SHP77 (cell line): ENCODE data around the gene COMP.
"Not testable (repeated sequence)": the region's sequence is repeated elsewhere in the genome, so short reads cannot be mapped to it uniquely, and the experiment has no call there.

ENCODE experiments used
- DNase-seq, 2 experiments: peaks; one replicate each; lab custom pipeline; 2025; lab: John Stamatoyannopoulos, UW

The COMP gene

DNA sequence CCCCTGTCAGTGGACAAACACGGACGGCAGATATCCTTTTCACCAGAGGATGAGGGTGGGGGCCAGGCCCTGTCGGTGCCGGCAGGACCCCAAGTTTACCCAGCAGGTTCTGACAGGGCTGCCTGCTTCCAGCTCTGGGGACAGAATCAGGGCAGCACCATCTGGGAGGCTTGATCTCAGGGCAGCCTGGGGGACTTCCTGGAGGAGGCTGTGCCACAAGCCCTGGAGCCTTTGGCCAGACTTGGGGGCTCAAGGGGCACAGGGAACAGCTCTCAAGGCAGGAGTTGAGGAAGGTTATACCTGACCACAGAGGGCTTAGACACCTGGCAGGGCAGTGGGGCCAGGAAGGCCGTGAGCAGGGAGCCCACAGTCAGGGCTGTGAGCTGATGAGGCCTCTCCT lies 45.2 kb downstream of the COMP start:
- no peak for DNase-seq

DNA sequence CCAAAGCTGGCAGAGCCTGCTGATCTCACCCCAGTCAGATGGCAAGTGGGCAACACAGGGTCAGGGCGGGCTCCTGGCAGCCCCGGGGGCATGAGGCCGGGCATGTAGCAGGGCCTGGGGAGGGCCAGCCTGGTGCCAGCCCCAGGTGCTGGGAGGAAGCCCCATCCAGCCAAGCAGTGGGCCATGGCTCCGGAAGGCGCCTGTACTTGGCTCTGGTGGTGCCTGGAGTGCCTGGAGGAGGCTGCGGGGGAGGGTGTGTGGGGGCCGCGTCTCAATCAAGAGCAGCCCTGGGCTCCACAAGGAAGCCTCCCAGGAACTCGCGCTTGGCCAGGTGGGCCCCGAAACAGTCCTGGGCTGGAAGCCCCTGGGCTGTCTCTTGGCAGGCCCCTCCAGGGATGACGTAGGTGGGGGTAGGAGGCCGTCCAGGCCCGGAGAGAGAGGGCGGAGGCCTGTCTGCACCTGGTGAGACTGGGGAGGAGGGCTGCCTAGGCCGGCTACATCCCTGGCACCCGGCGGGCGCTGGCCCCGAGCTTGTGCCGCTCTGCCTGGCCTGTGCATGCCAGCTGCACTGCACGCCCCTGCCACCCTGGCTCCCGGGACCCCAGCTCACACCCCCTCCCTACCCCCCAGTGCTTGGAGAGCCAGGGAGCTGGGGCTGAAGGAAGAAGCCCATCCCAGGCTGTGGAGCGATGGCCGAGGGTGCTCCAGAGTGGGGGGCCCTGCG lies 45.9 kb downstream of the COMP start:
- no peak for DNase-seq

DNA sequence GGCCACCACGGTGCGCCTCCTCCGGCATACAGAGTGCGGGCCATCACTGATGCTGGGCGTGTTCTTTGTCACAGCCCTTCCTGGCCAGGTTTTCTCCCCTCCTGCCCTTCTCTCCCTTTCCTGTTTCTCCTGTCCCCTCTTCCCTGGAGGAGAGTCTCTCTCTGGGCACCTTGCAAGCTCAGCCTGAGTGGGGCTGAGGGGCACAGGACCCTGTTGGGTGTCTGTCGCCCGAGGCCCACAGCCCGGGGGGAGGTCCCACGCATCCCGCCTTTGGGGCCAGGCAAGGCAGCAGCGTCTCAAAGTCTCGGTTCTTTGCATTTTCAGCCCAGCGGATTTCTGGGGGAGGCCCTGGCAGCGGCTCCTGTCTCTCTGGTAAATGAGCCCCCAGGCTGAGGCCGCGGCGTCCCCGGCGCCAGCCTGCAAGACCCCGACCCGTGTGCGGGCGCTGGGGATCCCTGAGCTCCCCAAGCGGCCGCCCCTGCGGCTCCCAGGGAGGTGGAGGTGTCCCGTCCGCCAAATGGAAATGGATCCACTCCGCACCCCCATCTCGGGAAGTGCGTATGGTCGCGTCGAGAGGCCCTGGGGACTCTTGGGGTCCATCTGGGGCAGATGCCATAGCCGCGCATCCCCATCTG lies 47.2 kb downstream of the COMP start:
- DNase-seq = no peak

DNA sequence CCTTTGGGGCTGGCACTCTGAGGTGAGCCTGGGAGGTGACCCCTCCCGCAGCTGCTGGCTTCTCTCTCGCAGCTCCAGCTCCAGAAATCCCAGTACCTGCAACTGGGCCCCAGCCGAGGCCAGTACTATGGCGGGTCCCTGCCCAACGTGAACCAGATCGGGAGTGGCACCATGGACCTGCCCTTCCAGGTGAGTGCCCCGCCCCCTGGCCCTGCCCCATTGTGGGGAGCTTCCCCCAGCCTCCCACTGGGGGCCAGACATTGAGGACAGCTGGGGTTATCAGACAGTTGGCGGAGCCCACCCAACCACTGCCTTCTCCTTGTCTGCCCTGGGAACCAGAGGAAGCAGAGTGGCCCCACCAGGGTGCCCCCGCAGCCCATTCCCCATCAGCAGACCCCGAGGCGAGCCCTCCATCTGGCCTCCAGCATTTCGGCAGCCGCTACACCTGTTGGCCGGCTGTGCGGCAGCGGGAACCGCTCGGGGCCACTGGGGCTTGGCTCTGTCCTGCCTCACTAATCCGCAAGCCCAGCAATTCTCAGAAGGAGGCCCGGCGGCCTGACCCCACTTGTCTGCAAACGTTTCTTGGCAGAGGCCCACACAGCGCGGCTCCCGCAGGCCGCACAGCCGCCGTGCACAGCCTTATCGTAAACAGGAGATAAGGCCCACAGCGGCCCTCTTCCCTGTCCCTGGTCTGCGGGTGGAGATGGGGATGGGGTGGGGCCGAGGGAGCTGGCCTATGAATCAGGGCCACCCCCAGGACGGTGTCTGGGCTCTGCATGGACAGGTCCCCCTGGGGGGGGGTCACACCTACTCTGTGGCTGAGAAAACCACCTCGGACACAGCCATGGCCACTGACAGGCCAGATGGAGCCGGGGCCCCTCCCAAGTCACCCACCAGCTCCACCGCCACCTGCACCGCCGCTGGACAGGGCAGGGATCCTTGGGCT lies 48.0 kb downstream of the COMP start:
- no peak for DNase-seq

DNA sequence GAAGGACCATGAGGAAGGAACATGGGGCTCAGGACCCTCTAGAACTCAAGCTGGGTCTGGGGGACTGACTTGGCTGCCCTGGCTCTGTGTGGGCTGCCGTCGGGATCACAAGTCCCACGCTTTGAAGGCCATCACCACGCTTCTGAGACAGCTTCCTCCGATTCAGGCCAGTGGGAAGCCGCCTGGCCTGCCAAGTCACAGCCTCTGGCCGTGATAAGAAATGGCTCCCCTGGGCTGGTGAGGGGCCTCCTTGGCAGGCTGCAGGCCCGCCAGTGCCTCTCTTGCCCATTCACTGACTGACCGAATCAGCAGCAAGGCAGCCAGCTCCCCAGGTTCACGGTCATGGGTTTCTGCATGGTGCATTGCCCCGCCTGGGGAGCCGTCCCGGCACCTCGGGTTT lies 48.8 kb downstream of the COMP start:
- no peak for DNase-seq

DNA sequence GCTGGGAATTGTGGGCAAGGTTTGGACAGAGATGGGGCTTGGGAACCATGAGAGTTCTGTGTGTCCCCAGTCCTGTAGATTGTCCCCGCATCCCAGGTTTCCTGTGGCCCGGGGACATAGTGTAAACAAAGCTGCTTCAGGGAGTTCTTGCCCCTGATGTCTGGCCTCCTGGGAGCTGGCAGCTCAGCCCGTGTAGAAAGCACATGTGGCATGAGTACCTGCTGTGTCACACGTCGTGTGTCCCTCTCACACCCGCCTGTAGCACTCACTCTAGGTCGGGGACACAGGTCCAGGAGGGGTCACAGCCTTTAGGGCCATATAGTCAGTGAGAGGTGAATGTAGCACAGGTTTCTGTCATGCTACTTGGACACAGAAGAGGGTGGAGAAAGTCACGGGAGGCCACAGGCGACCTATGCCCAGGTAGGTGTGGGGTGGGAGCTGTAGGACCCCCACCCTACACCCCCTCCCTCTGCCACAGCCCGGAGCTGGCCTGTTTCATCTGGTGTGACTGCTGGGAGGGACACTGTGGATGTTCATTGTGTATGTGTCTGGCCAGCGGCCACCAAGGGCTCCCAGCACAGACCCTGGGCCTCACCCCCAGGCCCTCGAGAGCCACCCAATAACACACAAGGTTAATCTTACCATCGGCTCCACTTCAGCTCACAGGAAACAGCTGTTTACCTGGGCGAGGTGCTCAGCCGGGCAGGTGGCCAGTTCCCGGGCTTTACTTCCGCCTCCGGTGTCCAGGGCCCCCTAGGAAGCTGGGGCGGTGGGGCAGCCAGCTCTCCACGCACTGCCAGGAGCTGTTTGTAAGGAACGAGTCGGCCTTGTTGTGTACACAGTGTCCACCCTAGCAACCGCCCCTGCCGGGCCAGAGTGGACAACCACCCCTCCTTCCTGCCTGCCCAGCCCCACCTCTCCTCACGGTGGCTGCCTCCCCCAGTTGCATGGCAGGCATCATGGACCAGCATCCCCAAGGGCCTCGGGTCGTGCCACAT lies 49.7 kb downstream of the COMP start:
- peak; percentile 30 to 63 for DNase-seq

DNA sequence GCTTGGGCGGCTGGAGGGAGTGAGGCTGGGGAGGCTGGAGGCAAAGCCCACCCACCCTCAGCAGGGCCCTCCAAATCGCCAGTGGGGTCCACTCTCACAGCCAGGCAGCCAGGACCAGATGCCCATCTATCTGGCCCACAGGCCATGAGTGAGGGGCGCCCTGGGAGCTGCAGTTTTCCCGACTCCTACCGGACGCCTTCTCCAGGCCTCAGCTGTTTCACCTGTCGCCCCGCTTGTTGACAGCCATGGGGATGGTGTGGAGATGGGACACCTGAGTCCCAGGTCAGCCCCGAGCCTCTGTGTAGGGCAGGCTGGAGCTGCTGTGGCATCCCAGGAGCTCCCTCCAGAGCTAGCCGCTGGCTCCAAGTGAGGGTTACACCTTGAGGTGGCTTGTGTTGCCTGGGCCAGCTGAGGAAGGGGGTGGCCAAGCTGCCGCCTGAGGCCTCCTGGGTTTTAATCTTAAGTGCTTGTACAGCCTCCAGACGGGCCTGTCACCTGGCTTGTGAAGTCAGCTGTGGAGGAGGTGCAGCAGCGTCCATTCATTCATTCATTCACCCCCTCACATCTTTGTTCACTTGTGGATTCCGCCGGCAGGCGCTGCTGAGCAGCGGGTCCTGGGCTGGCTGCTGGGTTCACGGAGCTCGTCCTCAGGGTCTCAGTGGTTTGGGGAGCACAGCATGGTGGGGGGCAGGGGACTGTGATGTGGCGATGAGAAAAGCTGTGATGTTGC lies 52.0 kb downstream of the COMP start:
- no peak for DNase-seq

DNA sequence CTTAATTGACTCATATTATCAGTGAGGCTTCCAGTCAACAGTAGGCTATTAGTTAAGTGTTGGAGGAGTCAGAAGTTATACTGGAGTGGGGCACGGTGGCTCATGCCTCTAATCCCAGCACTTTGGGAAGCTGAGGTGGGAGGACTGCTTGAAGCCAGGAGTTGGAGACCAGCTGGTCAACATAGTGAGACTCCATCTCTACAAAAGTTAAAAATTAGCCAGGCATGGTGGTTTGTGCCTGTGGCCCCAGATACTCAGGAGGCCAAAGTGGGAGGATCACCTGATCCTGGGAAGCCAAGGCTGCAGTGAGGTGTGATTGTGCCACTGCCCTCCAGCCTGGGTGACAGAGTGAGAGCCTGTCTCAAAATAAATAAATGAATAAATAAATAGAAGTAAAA lies 53.2 kb downstream of the COMP start:
- DNase-seq = no peak

DNA sequence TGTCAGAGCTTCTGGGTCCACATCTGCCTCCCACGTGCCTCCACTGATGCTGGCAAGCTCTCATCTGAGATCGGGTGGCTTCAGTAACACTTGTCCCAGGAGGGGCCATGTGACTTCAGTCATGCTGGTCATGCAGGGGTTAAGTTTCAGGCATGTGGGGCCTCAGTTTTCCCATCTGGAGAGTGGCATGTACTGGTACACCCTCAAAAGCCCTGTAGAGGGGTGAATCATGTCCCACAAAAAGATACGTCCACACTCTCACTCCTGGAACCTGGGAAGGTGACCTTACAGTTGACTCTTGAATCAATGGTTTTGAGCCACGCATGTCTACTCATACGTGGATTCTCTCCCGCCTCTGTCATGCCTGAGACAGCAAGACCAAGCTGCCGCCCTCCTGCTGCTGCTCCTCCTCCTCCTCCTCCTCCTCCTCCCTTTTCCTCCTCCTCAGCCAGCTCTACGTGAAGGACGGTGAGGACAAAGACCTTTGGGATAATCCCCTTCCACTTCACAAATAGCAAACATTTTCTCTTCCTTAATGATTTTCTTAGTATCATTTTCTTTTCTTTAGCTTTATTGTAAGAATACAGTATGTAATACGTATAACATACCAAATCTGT lies 53.7 kb downstream of the COMP start:
- no peak for DNase-seq

DNA sequence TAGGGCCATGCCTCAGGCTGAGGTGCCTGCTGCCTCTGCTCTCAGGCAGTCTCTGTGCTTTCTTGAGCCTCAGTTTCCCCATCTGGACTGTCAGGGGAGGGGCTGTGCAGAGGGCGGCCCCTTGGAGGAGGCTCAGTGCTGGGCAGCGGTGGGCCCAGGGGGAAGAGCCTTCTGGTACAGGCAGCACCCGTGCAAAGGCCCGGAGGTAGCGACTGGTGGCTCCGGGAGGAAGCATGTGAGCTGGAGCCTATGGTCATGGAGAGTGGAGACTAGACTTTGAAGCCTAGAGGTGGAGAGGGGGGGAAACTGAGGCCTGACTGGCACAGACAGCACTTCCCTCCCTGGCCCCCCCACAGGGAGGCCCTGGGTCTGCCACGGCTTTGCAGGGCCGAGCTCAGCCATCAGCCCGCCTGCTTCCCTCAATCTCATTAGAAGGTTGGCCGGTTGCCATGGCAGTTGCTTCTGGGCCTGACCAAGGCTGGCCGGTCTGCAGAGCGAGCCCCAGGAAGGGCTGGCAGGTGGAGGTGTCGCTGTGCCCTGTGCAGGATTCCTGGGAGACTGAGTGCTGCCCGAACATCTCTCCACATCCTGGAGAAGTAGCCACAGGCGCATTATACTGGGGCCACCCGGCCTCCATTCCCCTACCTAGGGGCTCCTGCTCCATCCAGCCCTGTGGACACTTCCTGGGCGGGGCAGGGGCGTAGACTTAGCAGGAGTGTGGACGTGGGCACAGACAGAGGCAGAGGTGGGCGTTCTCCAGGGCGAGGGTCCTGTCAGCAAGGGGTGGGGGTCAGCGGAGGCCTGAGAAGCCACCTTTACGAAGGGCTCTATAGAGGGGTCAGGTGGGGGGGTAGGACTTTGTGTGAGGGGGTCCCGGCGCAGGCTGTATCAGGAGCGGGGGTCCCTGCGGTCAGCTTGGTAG lies 54.4 kb downstream of the COMP start:
- peak; percentile 1 to 28 for DNase-seq

DNA sequence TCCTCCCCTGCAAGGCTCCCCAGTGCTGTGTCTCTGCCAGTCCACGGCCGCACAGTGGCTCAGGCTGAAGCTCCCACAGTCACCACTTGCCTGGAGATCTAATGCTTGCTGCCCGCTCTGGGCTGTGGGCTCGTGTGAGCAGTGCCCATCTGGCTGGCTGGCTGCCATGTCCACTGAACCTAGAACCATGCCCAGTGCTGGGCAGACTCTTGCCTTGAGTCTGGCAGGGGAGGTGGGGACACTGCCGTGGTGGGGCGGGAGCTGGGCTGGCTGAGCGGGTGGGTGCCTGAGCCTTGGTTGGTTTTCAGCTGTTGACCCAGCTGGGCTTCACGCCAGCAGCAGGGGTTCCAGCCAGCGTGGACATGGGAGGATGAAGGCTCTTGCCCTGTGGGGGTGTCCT lies 55.4 kb downstream of the COMP start:
- DNase-seq = peak in 1 of 2 experiments; percentile 1

DNA sequence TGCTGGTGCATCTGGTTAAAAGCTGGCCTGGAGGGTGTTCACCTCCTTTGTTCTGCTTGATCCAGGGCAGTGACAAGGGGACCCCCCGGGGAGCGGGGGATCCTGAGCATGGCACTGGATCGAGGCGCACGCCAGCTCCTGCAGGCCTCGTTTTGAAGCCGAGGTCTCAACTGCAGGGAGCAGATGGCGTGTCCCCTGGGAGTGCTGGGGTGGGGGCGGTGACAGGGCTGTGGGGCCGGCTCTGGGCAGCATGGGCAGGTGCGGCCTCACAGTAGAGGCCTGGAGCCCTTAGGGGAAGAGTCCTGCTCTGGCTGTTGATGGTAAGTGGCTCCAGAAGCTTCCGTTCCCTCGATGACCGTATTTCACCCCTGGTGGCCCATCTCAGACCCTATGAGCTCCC lies 55.8 kb downstream of the COMP start:
- peak in 1 of 2 experiments; percentile 2 for DNase-seq

DNA sequence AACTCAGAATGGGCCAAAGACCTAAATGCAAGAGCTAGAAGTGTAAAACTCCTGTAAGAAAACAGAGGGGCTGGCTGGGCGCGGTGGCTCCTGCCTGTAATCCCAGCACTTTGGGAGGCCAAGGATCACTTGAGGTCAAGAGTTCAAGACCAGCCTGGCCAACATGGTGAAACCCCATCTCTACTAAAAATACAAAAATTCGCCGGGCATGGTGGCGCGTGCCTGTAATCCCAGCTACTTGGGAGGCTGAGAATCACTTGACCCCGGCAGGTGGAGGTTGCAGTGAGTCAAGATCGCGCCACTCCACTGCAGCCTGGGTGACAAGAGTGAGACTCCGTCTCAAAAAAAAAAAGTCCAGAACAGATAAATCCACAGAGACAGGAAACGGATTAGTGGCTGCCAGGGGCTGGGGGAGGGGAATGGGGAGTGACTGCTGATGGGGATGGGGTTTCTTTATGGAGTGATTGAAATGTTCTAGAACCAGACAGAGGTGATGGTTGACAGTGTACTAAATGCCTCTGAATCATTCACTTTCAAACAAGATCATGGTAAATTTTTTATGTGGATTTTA lies 57.3 kb downstream of the COMP start:
- not testable (repeated sequence) for DNase-seq

DNA sequence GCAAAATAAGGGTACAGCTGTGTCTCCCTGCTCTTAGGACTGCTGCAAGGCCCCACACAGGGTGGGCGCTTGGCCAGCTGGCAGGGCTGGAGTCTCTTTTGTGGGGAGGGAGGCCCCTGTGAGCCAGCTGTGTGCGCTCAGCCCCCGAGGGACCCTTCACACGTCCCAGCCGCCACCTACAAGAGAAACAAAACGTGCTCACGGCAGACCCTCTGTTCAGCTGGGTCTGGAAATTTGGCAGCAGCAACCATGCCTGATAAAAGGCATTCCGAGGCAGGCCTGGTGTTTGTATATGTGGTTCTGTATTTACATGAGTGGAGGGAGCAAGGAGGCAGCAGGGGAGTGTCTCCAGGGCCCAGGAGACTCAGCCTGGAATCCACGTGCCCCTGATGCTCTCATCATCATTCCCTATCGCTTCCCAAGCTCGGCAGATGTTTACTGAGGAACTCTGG lies 57.9 kb downstream of the COMP start:
- DNase-seq = no peak
